Measurements from ENCODE around the gene KASH5. TPM values are rescaled to one million over a fixed set of nuclear protein-coding genes. Genes with fewer than 3 reads are reported as not detected.
"Not testable (repeated sequence)": the region's sequence is repeated elsewhere in the genome, so short reads cannot be mapped to it uniquely, and the experiment has no call there.

Gene KASH5
- total RNA-seq, 1 experiment from 2014 or later, result not detected

DNA sequence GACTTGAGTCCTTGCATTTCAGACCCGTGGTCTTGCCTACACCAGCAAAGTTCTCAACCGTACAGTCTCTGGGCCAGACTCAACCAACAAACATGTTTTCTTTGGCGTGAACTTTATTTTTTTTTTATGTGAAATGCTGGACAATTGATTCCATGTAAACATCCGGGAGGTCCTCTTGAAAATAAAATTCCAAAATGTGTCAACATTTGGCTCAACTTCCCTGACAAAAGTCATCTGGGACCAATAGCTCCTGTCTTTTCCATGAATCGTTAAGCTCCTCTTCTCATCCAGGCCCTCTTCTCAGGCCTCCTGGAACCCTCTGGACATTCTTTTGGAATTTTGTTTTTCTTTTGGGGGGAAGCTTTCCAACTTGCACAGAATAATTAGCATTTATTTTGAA lies 67.7 kb downstream of the KASH5 start:
- no peak for DNase-seq (ENCODE audit: low read depth)

DNA sequence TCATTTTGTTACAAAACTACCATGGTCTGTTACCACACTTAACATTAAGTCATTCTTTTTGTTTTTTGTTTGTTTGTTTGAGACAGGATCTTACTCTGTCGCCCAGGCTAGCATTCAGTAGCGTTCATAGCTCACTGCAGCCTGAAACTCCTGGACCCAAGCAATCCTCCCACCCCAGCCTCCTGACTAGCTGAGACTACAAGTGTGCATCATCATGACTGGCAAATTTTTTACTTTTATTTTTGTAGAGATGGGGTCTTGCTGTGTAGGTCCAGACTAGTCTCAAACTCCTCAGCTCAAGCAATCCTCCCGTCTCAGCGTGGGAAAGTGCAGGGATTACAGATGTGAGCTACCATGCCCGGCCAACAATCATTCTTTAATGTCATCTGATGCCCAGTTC lies 68.3 kb downstream of the KASH5 start:
- DNase-seq (ENCODE audit: low read depth), result no peak

DNA sequence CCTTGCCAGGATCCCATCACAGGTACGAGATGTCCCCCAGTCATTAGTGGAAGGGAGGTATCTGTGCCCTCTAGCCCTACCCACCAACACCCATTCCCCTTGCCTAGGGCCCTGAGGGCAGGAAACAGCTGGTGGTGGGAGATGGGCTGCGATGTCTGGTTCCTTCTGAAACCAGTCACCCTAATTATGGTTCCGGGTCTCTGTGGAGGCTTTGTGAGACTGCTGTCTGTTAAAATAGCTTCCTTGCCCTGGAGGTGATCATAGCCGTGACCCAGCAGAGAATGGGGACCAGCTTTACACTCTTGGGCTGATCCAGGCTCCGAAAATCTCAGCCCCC lies 70.5 kb downstream of the KASH5 start:
- no peak for DNase-seq (ENCODE audit: low read depth)

DNA sequence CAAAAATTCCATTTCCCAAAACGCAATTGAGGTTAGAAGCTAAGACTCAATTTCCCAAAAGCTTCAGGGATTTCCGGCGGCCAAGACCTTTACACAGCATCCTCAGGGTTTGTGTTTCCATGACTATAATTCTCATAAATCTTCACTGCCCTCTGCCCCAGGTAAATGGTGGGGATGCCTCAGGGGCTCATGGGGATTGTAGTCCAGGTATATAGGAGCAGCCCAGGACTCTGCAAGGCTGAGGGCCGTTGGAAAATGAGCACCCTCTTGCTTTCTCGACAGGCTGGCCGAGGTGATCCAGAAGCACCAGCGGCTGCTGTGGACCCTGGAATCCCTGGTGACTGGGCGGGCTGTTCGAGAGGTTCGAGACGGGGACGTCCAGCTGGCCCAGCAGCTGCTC lies 71.3 kb downstream of the KASH5 start:
- DNase-seq (ENCODE audit: low read depth), result no peak

DNA sequence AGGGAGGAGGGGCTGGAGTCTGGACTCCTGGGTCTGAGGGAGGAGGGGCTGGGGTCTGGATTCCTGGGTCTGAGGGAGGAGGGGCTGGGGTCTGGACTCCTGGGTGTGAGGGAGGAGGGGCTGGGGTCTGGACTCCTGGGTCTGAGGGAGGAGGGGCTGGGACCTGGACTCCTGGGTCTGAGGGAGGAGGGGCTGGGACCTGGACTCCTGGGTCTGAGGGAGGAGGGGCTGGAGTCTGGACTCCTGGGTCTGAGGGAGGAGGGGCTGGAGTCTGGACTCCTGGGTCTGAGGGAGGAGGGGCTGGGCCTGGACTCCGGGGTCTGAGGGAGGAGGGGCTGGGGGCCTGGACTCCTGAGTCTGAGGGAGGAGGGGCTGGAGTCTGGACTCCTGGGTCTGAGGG lies 73.1 kb downstream of the KASH5 start:
- not testable (repeated sequence) for DNase-seq (ENCODE audit: low read depth)

DNA sequence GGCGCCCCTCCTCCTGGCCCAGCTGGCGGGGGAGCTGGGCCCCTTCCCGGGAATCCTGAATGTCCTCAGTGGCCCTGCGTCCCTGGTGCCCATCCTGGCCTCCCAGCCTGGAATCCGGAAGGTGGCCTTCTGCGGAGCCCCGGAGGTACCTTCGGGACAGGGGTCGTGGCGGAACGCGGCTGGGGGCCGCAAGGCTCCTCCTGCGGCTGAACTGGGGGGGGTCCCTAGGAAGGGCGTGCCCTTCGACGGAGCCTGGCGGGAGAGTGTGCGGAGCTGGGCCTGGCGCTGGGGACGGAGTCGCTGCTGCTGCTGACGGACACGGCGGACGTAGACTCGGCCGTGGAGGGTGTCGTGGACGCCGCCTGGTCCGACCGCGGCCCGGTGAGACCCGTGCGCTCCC lies 73.6 kb downstream of the KASH5 start:
- no peak for DNase-seq (ENCODE audit: low read depth)

DNA sequence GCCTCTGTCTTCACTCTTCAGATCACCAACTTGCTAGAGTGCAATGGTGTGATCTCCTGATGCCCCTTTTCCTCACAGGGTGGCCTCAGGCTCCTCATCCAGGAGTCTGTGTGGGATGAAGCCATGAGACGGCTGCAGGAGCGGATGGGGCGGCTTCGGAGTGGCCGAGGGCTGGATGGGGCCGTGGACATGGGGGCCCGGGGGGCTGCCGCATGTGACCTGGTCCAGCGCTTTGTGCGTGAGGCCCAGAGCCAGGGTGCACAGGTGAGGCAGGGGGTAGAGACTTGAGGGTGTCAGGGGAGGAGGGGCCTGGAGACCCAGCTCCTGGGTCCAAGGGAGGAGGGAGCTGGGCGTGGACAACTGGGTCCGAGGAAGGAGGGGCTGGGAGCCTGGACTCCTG lies 74.4 kb downstream of the KASH5 start:
- DNase-seq (ENCODE audit: low read depth), result no peak

DNA sequence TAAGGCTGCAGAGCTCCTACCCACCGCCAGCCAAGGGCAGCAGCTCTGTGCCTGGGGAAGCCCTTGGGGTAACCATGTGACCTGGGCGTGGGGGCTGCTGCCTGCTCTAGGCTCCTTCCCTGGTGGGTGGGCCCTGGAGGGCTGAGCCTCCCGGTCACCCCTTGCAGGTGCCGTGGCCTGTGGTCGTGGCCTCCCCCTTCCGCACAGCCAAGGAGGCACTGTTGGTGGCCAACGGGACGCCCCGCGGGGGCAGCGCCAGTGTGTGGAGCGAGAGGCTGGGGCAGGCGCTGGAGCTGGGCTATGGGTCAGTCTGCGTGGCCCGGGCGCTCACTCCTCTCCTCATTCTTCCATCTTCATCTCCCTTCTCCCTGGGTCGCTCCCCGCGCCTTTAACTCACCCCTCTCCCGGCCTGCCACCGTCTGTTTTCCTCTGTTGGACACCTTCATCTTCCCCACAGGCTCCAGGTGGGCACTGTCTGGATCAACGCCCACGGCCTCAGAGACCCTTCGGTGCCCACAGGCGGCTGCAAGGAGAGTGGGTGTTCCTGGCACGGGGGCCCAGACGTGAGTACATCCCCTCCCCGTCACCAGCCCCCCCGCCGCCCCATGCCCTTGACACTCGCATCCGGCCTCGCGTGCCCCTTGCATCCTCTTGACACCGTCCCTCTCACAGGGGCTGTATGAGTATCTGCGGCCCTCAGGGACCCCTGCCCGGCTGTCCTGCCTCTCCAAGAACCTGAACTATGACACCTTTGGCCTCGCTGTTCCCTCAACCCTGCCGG lies 76.1 kb downstream of the KASH5 start:
- no peak for DNase-seq (ENCODE audit: low read depth)

DNA sequence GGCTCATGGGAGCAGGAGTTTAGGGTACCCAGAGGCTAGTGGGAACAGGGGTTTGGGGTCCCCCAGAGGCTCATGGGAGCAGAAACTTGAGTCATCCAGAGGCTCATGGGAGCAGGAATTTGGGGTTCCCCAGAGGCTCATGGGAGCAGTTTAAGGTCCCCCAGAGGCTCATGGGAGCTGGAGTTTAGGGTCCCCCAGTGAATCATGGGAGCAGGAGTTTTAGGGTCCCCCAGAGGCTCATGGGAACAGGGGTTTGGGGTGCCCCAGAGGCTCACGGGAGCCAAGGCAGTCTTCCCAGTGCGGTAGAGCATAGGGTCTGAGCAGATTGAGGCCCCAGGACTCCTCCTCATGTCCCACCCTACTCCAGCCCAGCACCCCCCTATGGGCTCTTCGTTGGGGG lies 77.3 kb downstream of the KASH5 start:
- DNase-seq (ENCODE audit: low read depth), result no peak

Other genes with a start within 250 kb of the KASH5 start
- not detected in 2 replicates for gene HRC, start 232.9 kb upstream of the KASH5 start, total RNA-seq (2014; rRNA removed; shearing (Covaris generic))
- gene TRPM4, start 230.5 kb upstream of the KASH5 start, total RNA-seq (2014; rRNA removed; shearing (Covaris generic)), result 7.5 and 8.6 TPM in 2 replicates
- not detected in 2 replicates for gene SLC6A16, start 63.1 kb upstream of the KASH5 start, total RNA-seq (2014; rRNA removed; shearing (Covaris generic))
- gene CD37, start 52.8 kb upstream of the KASH5 start, total RNA-seq (2014; rRNA removed; shearing (Covaris generic)), result not detected in 2 replicates
- 6.5 and 7.6 TPM in 2 replicates for gene TEAD2, start 25.8 kb upstream of the KASH5 start, total RNA-seq (2014; rRNA removed; shearing (Covaris generic))
- not detected in 2 replicates for gene DKKL1, start 24.4 kb upstream of the KASH5 start, total RNA-seq (2014; rRNA removed; shearing (Covaris generic))
- gene PTH2, start 35.2 kb downstream of the KASH5 start, total RNA-seq (2014; rRNA removed; shearing (Covaris generic)), result not detected in 2 replicates
- not detected in 2 replicates for gene GFY, start 37.1 kb downstream of the KASH5 start, total RNA-seq (2014; rRNA removed; shearing (Covaris generic))
- 0.07 and 1.7 TPM in 2 replicates for gene SLC17A7, start 53.3 kb downstream of the KASH5 start, total RNA-seq (2014; rRNA removed; shearing (Covaris generic))
- gene PIH1D1, start 63.6 kb downstream of the KASH5 start, total RNA-seq (2014; rRNA removed; shearing (Covaris generic)), result 203 and 223 TPM in 2 replicates
- 55.1 and 75.5 TPM in 2 replicates for gene ALDH16A1, start 65.0 kb downstream of the KASH5 start, total RNA-seq (2014; rRNA removed; shearing (Covaris generic))
- 6.8 and 7.3 TPM in 2 replicates for gene FLT3LG, start 86.0 kb downstream of the KASH5 start, total RNA-seq (2014; rRNA removed; shearing (Covaris generic))
- 5,406 and 6,095 TPM in 2 replicates for gene RPL13A, start 99.4 kb downstream of the KASH5 start, total RNA-seq (2014; rRNA removed; shearing (Covaris generic))
- 2,830 and 3,374 TPM in 2 replicates for gene RPS11, start 108.2 kb downstream of the KASH5 start, total RNA-seq (2014; rRNA removed; shearing (Covaris generic))
- gene FCGRT, start 124.4 kb downstream of the KASH5 start, total RNA-seq (2014; rRNA removed; shearing (Covaris generic)), result 3.9 and 8.7 TPM in 2 replicates
- gene RCN3, start 139.8 kb downstream of the KASH5 start, total RNA-seq (2014; rRNA removed; shearing (Covaris generic)), result 11.7 and 13.7 TPM in 2 replicates
- 140 and 203 TPM in 2 replicates for gene NOSIP, start 192.3 kb downstream of the KASH5 start, total RNA-seq (2014; rRNA removed; shearing (Covaris generic))
- gene PRRG2, start 193.1 kb downstream of the KASH5 start, total RNA-seq (2014; rRNA removed; shearing (Covaris generic)), result 0.70 and 1.1 TPM in 2 replicates
- 3.4 and 6.5 TPM in 2 replicates for gene PRR12, start 202.9 kb downstream of the KASH5 start, total RNA-seq (2014; rRNA removed; shearing (Covaris generic))